H1 (cell line): Measurements from ENCODE around the gene SLC22A23. TPM values are rescaled to one million over a fixed set of nuclear protein-coding genes. Genes with fewer than 3 reads are reported as not detected.

ENCODE experiments used
- CTCF ChIA-PET: fragments of 300-600 bp; sonication (Branson Sonifier 250); formaldehyde crosslinking; loops from one replicate; lab custom pipeline; 2021; ENCODE audit not compliant: partially characterized antibody; lab: Charles Lee
- POLR2A ChIA-PET: fragments of 300-600 bp; sonication (Branson Sonifier 250); formaldehyde crosslinking; loops from one replicate; lab custom pipeline; 2021; ENCODE audit warnings: inconsistent platforms; ENCODE audit not compliant: partially characterized antibody; lab: Charles Lee
- DNase-seq, 2 experiments: peaks; one replicate each; pipeline versions ENCODE4 v3.0.0 to v3.0.0-alpha.2; 2010 to 2022; ENCODE audit warnings: low spot score in 2 of 2, low read depth in 1 of 2, mixed read lengths in 1 of 2
- FAIRE-seq: peaks from 2 replicates; lab custom pipeline; 2011; peaks lifted over from hg19 to GRCh38; lab: Jason Lieb, UNC
- H2AFZ ChIP-seq: 2 replicates; pipeline ENCODE4 v1.8.1; 2012; ENCODE audit warnings: low read length, inconsistent platforms
- H2AK5ac ChIP-seq: 2 replicates; pipeline ENCODE4 v1.6.1; 2013; ENCODE audit warnings: low read depth, low read length
- H2BK120ac ChIP-seq: replicated peaks from 2 replicates; pipeline ENCODE3; 2013; ENCODE audit warnings: low read depth, low read length, inconsistent platforms
- H2BK12ac ChIP-seq: 2 replicates; pipeline ENCODE4 v1.6.1; 2013; ENCODE audit warnings: low read depth, low read length
- H2BK15ac ChIP-seq: 2 replicates; pipeline ENCODE4 v1.6.1; 2013; ENCODE audit warnings: low read length
- H2BK20ac ChIP-seq: 2 replicates; pipeline ENCODE4 v1.6.1; 2013; ENCODE audit warnings: low read length
- H2BK5ac ChIP-seq: 2 replicates; pipeline ENCODE4 v1.6.1; 2013; ENCODE audit warnings: low read depth, low read length
- H3K14ac ChIP-seq: 2 replicates; pipeline ENCODE4 v1.6.1; 2013; ENCODE audit warnings: inconsistent platforms; ENCODE audit not compliant: insufficient read length
- H3K18ac ChIP-seq: 2 replicates; pipeline ENCODE4 v1.6.1; 2013; ENCODE audit warnings: low read length; ENCODE audit errors: extremely low read depth
- H3K23ac ChIP-seq: 2 replicates; pipeline ENCODE4 v1.6.1; 2013; ENCODE audit warnings: inconsistent platforms; ENCODE audit not compliant: insufficient read length
- H3K23me2 ChIP-seq: 2 replicates; pipeline ENCODE4 v1.6.1; 2013; ENCODE audit warnings: low read depth, low read length
- H3K27ac ChIP-seq: 2 replicates; pipeline ENCODE4 v1.6.1; 2011; ENCODE audit warnings: low read depth, low read length, inconsistent platforms
- H3K27me3 ChIP-seq, 4 experiments: replicated peaks in 1 of 4; 1 replicate in 1 of 4; 2 replicates in 3 of 4; pipeline versions ENCODE4 v1.6.1 to v1.8.1; 2011 to 2013; ENCODE audit warnings: low read length in 3 of 4, mild to moderate bottlenecking in 3 of 4, inconsistent platforms in 2 of 4, mixed read lengths in 2 of 4, moderate library complexity in 1 of 4; ENCODE audit not compliant: control insufficient read depth in 3 of 4, insufficient read depth in 3 of 4; ENCODE audit errors: extremely low read depth in 1 of 4
- H3K36me3 ChIP-seq, 4 experiments: 2 replicates each; pipeline versions ENCODE4 v1.6.1 to v1.8.1; 2011 to 2013; ENCODE audit warnings: mild to moderate bottlenecking in 4 of 4, low read length in 3 of 4, moderate library complexity in 2 of 4, control low read depth in 1 of 4, inconsistent platforms in 1 of 4; ENCODE audit not compliant: insufficient read depth in 4 of 4, control insufficient read depth in 2 of 4
- H3K4ac ChIP-seq: replicated peaks from 2 replicates; pipeline ENCODE3; 2013; ENCODE audit warnings: low read length, low read depth, mixed read lengths, inconsistent platforms; ENCODE audit not compliant: insufficient read length
- H3K4me1 ChIP-seq, 4 experiments: replicated peaks in 1 of 4; 1 replicate in 1 of 4; 2 replicates in 3 of 4; pipeline versions ENCODE4 v1.6.1 to v1.8.1; 2011 to 2013; ENCODE audit warnings: low read length in 3 of 4, inconsistent platforms in 2 of 4, mixed read lengths in 1 of 4; ENCODE audit not compliant: insufficient read depth in 4 of 4, control insufficient read depth in 3 of 4
- H3K4me2 ChIP-seq, 2 experiments: 2 replicates each; pipeline versions ENCODE4 v1.6.1 to v1.8.1; 2011 to 2013; ENCODE audit warnings: low read depth in 2 of 2, low read length in 2 of 2, control low read depth in 1 of 2, inconsistent platforms in 1 of 2, mild to moderate bottlenecking in 1 of 2; ENCODE audit not compliant: insufficient read depth in 1 of 2
- H3K4me3 ChIP-seq, 4 experiments: fragments of 200-600, 300-600 bp in 1 of 4; sonication (generic), shearing (Covaris generic), sonication (Bioruptor Twin) in 1 of 4; 2 replicates each; pipeline versions ENCODE4 v1.5.1 to v1.8.1; 2011 to 2016; ENCODE audit warnings: low read length in 4 of 4, low read depth in 3 of 4, control low read depth in 2 of 4, inconsistent platforms in 2 of 4, mild to moderate bottlenecking in 2 of 4, mixed read lengths in 1 of 4, moderate library complexity in 1 of 4; ENCODE audit not compliant: insufficient read depth in 2 of 4; ENCODE audit errors: extremely low read depth in 1 of 4
- H3K56ac ChIP-seq: replicated peaks from 2 replicates; pipeline ENCODE3; 2013; ENCODE audit warnings: low read depth, mild to moderate bottlenecking, mixed read lengths, low read length, inconsistent platforms; ENCODE audit not compliant: insufficient read length
- H3K79me1 ChIP-seq: 2 replicates; pipeline ENCODE4 v1.6.1; 2013; ENCODE audit warnings: low read depth, low read length, control low read depth
- H3K79me2 ChIP-seq, 2 experiments: 2 replicates each; pipeline versions ENCODE4 v1.6.1 to v1.8.1; 2012 to 2013; ENCODE audit warnings: low read length in 2 of 2, mild to moderate bottlenecking in 2 of 2, inconsistent platforms in 1 of 2; ENCODE audit not compliant: insufficient read depth in 2 of 2, control insufficient read depth in 1 of 2
- H3K9ac ChIP-seq, 4 experiments: replicated peaks in 1 of 4; 1 replicate in 1 of 4; 2 replicates in 3 of 4; pipeline versions ENCODE4 v1.6.1 to v1.8.1; 2011 to 2013; ENCODE audit warnings: low read depth in 3 of 4, low read length in 3 of 4, control low read depth in 2 of 4, mild to moderate bottlenecking in 2 of 4, moderate library complexity in 2 of 4, inconsistent platforms in 1 of 4; ENCODE audit errors: extremely low read depth in 1 of 4
- H3K9me3 ChIP-seq, 2 experiments: 2 replicates each; pipeline versions ENCODE4 v1.6.1 to v1.8.1; 2012 to 2013; ENCODE audit warnings: mild to moderate bottlenecking in 2 of 2, moderate library complexity in 2 of 2, control low read depth in 1 of 2, inconsistent platforms in 1 of 2, low read depth in 1 of 2, low read length in 1 of 2, mixed read lengths in 1 of 2; ENCODE audit not compliant: insufficient read depth in 2 of 2
- H4K20me1 ChIP-seq, 2 experiments: replicated peaks in 1 of 2; 2 replicates each; pipeline versions ENCODE3 to v1.8.1; 2011 to 2013; ENCODE audit warnings: inconsistent platforms in 2 of 2, low read length in 2 of 2, mild to moderate bottlenecking in 1 of 2; ENCODE audit not compliant: insufficient read depth in 2 of 2, control insufficient read depth in 1 of 2
- H4K5ac ChIP-seq: 2 replicates; pipeline ENCODE4 v1.6.1; 2013; ENCODE audit warnings: low read length, low read depth, mixed read lengths, inconsistent platforms; ENCODE audit not compliant: insufficient read length
- H4K8ac ChIP-seq: 2 replicates; pipeline ENCODE4 v1.8.0; 2013; ENCODE audit warnings: mild to moderate bottlenecking, moderate library complexity, low read length, inconsistent platforms; ENCODE audit not compliant: insufficient read depth; ENCODE audit errors: extremely low read depth
- H4K91ac ChIP-seq: replicated peaks from 2 replicates; pipeline ENCODE3; 2013; ENCODE audit warnings: low read length, mixed read lengths, inconsistent platforms; ENCODE audit not compliant: insufficient read length
- RAD21 ChIP-seq, 2 experiments: IDR thresholded peaks in 1 of 2; conservative IDR thresholded peaks in 1 of 2; 2 replicates each; pipeline ENCODE4 v1.6.1; 2011; ENCODE audit warnings: low read depth in 2 of 2, low read length in 2 of 2, improper control_type of control experiment in 1 of 2, inconsistent platforms in 1 of 2, mild to moderate bottlenecking in 1 of 2, moderate library complexity in 1 of 2
- TEAD4 ChIP-seq: IDR thresholded peaks from 2 replicates; pipeline ENCODE4 v1.6.1; 2012; ENCODE audit warnings: low read depth, low read length, inconsistent platforms, mixed read lengths
- WGBS, 2 experiments: shearing (Covaris generic) in 1 of 2; methylation state at CpG; one replicate each; pipeline versions ENCODE4 v1.1.6 to v1.1.7; 2013 to 2015; ENCODE audit warnings: low lambda C conversion rate in 2 of 2, mixed read lengths in 2 of 2, inconsistent platforms in 1 of 2, low coverage in 1 of 2, missing lambda C conversion rate in 1 of 2; ENCODE audit not compliant: insufficient replicate concordance in 2 of 2, insufficient coverage in 1 of 2, insufficient read length in 1 of 2; ENCODE audit errors: extremely low coverage in 1 of 2, missing lambda C conversion rate in 1 of 2; 5-methylcytosine and 5-hydroxymethylcytosine counted together
- polyA plus RNA-seq, 7 experiments: library from polyadenylated mRNA; depleted of rRNA in 3 of 7; stranded (reverse) in 5 of 7; unstranded in 2 of 7; fragments of >200 nt in 5 of 7; fragments of 200-250 nt in 2 of 7; gene quantifications; 1 replicate in 5 of 7; 2 replicates in 1 of 7; 4 replicates in 1 of 7; pipeline versions ENCODE4 v1.2.1 to v1.2.3, GENCODE V29; 2011 to 2013; ENCODE audit warnings: missing spikeins in 2 of 7, mixed read lengths in 2 of 7
- total RNA-seq: library from RNA; stranded (reverse); fragmentation: NEBNext Ultra II Directional; extraction: Animal tissue kit (Norgen Biotek cat#: 25700); gene quantifications from 2 replicates; pipeline ENCODE4 v1.2.1, GENCODE V29; 2021
- TF ChIP-seq, protein P1 (sequence below), 3 experiments: IDR thresholded peaks; 1 replicate in 2 of 3; 2 replicates in 1 of 3; pipeline versions ENCODE4 v1.5.1 to v1.6.1; 2011; ENCODE audit warnings: low read length in 3 of 3, mild to moderate bottlenecking in 3 of 3, inconsistent platforms in 2 of 3, low read depth in 1 of 3, moderate library complexity in 1 of 3; ENCODE audit not compliant: insufficient read depth in 1 of 3; ENCODE audit errors: control extremely low read depth in 1 of 3

The SLC22A23 gene
- total and polyA plus RNA-seq, 2 of the 8 experiments (the other 6 are each of a cell fraction or from before 2014, with no cell fraction given): 9.9 to 38.4 TPM

DNA sequence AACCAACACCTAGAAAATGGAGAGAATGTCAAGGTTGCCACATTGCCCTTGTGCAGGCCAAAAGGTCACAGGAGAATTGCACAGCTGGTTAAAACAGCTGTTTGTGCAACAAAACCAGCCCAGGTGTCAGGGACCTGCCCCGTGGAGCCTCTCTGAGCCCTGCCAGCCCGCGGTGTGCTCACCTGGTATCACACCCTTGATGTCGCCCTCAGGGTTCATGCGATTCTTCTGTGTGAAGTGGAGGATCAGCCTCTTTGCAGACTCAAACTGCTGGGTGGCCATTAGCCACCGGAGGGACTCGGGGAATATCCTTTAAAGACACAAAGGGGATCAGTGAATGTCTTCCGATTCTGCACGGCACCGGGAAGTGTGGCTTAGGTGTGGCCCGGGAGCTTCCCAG lies 158.9 kb downstream of the SLC22A23 start:
- H2AK5ac ChIP-seq: no peak overlapping the region
- no peaks in the 10 kb centered on the region for H3K23me2 ChIP-seq
- FAIRE-seq: no peak
- no peak overlapping the region for H2BK5ac ChIP-seq
- H2AFZ ChIP-seq: no peak overlapping the region
- no peaks in the 10 kb centered on the region for H4K20me1 ChIP-seq
- no peak overlapping the region for H3K4ac ChIP-seq
- no peaks in the 10 kb centered on the region for H3K27me3 ChIP-seq
- no peak overlapping the region for H3K56ac ChIP-seq
- H3K27ac ChIP-seq: no peak overlapping the region
- no peaks in the 10 kb centered on the region for H3K4me1 ChIP-seq
- H3K79me2 ChIP-seq: no peaks in the 10 kb centered on the region
- H4K5ac ChIP-seq: no peak overlapping the region
- no peak overlapping the region for H3K4me3 ChIP-seq
- H3K36me3 ChIP-seq: no peaks in the 10 kb centered on the region; a peak in 1 of 8 replicates
- H3K9ac ChIP-seq: no peak overlapping the region
- TF ChIP-seq TEAD4 (no peak), RAD21 (IDR thresholded peaks at IDR 0.05 in 1 of 2, conservative IDR thresholded peaks at IDR 0.05 in 1 of 2; ENCODE audit: low read depth in 2 of 2, low read length in 2 of 2) (peak; percentile 21 to 36; a peak in 2 of 4 replicates)
- TF ChIP-seq, protein P1, sequence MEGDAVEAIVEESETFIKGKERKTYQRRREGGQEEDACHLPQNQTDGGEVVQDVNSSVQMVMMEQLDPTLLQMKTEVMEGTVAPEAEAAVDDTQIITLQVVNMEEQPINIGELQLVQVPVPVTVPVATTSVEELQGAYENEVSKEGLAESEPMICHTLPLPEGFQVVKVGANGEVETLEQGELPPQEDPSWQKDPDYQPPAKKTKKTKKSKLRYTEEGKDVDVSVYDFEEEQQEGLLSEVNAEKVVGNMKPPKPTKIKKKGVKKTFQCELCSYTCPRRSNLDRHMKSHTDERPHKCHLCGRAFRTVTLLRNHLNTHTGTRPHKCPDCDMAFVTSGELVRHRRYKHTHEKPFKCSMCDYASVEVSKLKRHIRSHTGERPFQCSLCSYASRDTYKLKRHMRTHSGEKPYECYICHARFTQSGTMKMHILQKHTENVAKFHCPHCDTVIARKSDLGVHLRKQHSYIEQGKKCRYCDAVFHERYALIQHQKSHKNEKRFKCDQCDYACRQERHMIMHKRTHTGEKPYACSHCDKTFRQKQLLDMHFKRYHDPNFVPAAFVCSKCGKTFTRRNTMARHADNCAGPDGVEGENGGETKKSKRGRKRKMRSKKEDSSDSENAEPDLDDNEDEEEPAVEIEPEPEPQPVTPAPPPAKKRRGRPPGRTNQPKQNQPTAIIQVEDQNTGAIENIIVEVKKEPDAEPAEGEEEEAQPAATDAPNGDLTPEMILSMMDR (IDR thresholded peaks at IDR 0.05; ENCODE audit: control extremely low read depth in 1 of 3, insufficient read depth in 1 of 3, low read depth in 1 of 3, low read length in 3 of 3): peak in 1 of 3 experiments; percentile 0; a peak in 1 of 4 replicates
- no peak overlapping the region for H3K4me2 ChIP-seq
- no peak overlapping the region for H2BK20ac ChIP-seq
- WGBS, 2 experiments: 90% methylated on average over 11 of the region's 11 CpGs; no CpG with 5 or more reads in 1 of the 2 experiments
- H2BK15ac ChIP-seq: no peak overlapping the region
- ChIA-PET CTCF (interaction anchor here (1.0 to 6.0 kb wide), 9 partner anchors 8 to 239 kb away, joined by 3 to 35 read pairs (median 7); no protein-coding TSS in a partner anchor), POLR2A (interaction anchor here (1.0 to 1.1 kb wide), 2 partner anchors 16 to 25 kb away, joined by 3 read pairs; no protein-coding TSS in a partner anchor)
- no peak overlapping the region for H3K14ac ChIP-seq
- H3K9me3 ChIP-seq: no peaks in the 10 kb centered on the region
- no peak overlapping the region; the same call in 1 of the 2 replicates for H2BK12ac ChIP-seq
- no peak overlapping the region for H4K8ac ChIP-seq
- no peak for DNase-seq
- H3K23ac ChIP-seq: no peak overlapping the region
- H2BK120ac ChIP-seq: no peak overlapping the region
- no peak overlapping the region for H3K18ac ChIP-seq
- no peaks in the 10 kb centered on the region for H3K79me1 ChIP-seq
- no peak overlapping the region for H4K91ac ChIP-seq
